ENCODE data around the gene SPACA5B.

GRCh38 chrX:48165241-48165640 lies 34.8 kb downstream of the SPACA5B start:
- TF ChIP-seq CTCF (IDR thresholded peaks at IDR 0.05), result no peak
- no peak for TF ChIP-seq EZH2 (IDR thresholded peaks at IDR 0.05)

Data from neural progenitor cell (in vitro differentiated cells).